ENCODE measurements around the gene SIPA1. TPM values are rescaled to one million over a fixed set of nuclear protein-coding genes. Genes with fewer than 3 reads are reported as not detected.

SIPA1 gene
- total and polyA plus RNA-seq, 9 of the 15 experiments (the other 6 are each of a cell fraction or from before 2014, with no cell fraction given), result 0.25 to 85.8 (median 16.8) TPM

DNA sequence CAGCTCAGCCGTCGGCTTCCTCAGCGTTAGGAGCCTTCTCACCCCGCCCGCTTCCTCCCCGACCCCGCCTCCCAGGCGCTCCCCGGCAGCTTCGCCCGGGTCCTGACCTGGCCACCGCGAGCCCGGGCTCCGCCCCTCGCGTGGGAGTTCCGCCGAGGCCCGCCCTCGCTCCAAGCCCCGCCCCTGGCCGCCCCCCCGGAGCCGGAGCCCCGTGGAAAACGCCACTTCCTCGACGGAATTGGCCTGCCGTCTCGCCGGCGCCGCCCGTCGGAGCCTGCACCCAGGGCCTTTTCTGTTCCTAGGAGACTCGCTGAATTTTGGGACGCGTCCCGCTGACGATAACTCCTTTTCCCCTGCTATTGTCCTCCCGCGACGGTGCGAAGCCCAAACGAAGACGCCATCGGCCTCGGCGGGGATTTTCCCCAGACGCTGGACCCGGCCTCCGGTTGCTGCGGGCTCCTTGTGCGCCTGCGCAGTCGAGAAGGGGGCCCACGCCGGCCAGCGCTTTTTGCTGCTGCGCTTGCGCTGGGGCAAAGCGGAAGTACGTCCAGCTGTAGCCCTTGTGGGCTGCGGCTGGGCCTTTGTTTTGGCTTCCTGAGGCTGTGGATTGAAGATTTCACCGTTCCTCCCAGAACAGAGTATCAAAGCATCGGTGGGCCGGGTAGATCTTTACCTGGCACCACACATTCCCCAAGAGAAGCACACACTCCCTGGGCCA is 14.8 kb downstream of the SIPA1 start (continued):
- TF ChIP-seq, protein P1, sequence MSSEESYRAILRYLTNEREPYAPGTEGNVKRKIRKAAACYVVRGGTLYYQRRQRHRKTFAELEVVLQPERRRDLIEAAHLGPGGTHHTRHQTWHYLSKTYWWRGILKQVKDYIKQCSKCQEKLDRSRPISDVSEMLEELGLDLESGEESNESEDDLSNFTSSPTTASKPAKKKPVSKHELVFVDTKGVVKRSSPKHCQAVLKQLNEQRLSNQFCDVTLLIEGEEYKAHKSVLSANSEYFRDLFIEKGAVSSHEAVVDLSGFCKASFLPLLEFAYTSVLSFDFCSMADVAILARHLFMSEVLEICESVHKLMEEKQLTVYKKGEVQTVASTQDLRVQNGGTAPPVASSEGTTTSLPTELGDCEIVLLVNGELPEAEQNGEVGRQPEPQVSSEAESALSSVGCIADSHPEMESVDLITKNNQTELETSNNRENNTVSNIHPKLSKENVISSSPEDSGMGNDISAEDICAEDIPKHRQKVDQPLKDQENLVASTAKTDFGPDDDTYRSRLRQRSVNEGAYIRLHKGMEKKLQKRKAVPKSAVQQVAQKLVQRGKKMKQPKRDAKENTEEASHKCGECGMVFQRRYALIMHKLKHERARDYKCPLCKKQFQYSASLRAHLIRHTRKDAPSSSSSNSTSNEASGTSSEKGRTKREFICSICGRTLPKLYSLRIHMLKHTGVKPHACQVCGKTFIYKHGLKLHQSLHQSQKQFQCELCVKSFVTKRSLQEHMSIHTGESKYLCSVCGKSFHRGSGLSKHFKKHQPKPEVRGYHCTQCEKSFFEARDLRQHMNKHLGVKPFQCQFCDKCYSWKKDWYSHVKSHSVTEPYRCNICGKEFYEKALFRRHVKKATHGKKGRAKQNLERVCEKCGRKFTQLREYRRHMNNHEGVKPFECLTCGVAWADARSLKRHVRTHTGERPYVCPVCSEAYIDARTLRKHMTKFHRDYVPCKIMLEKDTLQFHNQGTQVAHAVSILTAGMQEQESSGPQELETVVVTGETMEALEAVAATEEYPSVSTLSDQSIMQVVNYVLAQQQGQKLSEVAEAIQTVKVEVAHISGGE (CRISPR knock-in tag; IDR thresholded peaks at IDR 0.05), result peak in 1 of 3 experiments; percentile 93; a peak in 2 of 6 replicates
- no peak for TF ChIP-seq ZFPM2 (CRISPR knock-in tag; IDR thresholded peaks at IDR 0.05)
- peak; percentile 97 for TF ChIP-seq SMAD4 (CRISPR knock-in tag; conservative IDR thresholded peaks at IDR 0.05)
- TF ChIP-seq, protein P2, sequence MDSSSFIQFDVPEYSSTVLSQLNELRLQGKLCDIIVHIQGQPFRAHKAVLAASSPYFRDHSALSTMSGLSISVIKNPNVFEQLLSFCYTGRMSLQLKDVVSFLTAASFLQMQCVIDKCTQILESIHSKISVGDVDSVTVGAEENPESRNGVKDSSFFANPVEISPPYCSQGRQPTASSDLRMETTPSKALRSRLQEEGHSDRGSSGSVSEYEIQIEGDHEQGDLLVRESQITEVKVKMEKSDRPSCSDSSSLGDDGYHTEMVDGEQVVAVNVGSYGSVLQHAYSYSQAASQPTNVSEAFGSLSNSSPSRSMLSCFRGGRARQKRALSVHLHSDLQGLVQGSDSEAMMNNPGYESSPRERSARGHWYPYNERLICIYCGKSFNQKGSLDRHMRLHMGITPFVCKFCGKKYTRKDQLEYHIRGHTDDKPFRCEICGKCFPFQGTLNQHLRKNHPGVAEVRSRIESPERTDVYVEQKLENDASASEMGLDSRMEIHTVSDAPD (CRISPR knock-in tag; IDR thresholded peaks at IDR 0.05), result no peak
- TF ChIP-seq NBN (IDR thresholded peaks at IDR 0.05; ENCODE audit: low read depth), result peak; percentile 51
- TF ChIP-seq CCAR2 (IDR thresholded peaks at IDR 0.05; ENCODE audit: low read depth, low read length), result no peak
- TF ChIP-seq GTF2E2 (tag; IDR thresholded peaks at IDR 0.05), result no peak
- no peak for TF ChIP-seq ZNF436 (CRISPR knock-in tag; IDR thresholded peaks at IDR 0.05)
- TF ChIP-seq TCF7 (IDR thresholded peaks at IDR 0.05; ENCODE audit: borderline replicate concordance), result no peak
- TF ChIP-seq, protein P3, sequence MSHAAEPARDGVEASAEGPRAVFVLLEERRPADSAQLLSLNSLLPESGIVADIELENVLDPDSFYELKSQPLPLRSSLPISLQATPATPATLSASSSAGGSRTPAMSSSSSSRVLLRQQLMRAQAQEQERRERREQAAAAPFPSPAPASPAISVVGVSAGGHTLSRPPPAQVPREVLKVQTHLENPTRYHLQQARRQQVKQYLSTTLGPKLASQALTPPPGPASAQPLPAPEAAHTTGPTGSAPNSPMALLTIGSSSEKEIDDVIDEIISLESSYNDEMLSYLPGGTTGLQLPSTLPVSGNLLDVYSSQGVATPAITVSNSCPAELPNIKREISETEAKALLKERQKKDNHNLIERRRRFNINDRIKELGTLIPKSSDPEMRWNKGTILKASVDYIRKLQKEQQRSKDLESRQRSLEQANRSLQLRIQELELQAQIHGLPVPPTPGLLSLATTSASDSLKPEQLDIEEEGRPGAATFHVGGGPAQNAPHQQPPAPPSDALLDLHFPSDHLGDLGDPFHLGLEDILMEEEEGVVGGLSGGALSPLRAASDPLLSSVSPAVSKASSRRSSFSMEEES (CRISPR knock-in tag; IDR thresholded peaks at IDR 0.05), result peak; percentile 4; the same call in 1 of the 2 replicates
- TF ChIP-seq NR3C1 (CRISPR knock-in tag; IDR thresholded peaks at IDR 0.05), result no peak
- TF ChIP-seq POLR2AphosphoS2 (IDR thresholded peaks at IDR 0.05; ENCODE audit: low read length), result peak; percentile 91
- no peak for TF ChIP-seq XRCC3 (IDR thresholded peaks at IDR 0.05)
- TF ChIP-seq ETS2 (tag; IDR thresholded peaks at IDR 0.05; ENCODE audit: borderline replicate concordance, poor library complexity, severe bottlenecking), result no peak
- TF ChIP-seq TRIM24 (IDR thresholded peaks at IDR 0.05), result peak in 1 of 2 experiments; percentile 94; a peak in 2 of 4 replicates
- TF ChIP-seq PRPF4 (IDR thresholded peaks at IDR 0.05; ENCODE audit: insufficient read depth, low read depth, low read length, poor library complexity, severe bottlenecking), result no peak
- TF ChIP-seq MECOM (CRISPR knock-in tag; IDR thresholded peaks at IDR 0.05), result no peak
- TF ChIP-seq SMARCB1 (IDR thresholded peaks at IDR 0.05; ENCODE audit: insufficient read length, low read depth), result no peak
- TF ChIP-seq FOSL1 (tag; conservative IDR thresholded peaks at IDR 0.05), result no peak
- TF ChIP-seq ZNF184 (CRISPR knock-in tag; IDR thresholded peaks at IDR 0.05), result no peak
- no peak for TF ChIP-seq ZNF316 (IDR thresholded peaks at IDR 0.05)
- TF ChIP-seq IFI16 (CRISPR knock-in tag; IDR thresholded peaks at IDR 0.05), result no peak
- TF ChIP-seq CBX1 (IDR thresholded peaks at IDR 0.05; ENCODE audit: low read depth), result peak; percentile 91
- no peak for TF ChIP-seq GTF2A2 (tag; IDR thresholded peaks at IDR 0.05)
